WI38 (cell line): ENCODE measurements around the gene SDK2.

Experiments used
- H3K4me3 ChIP-seq: 2 replicates; pipeline ENCODE4 v1.5.1; 2011; ENCODE audit warnings: low read depth, mild to moderate bottlenecking, control low read depth, low read length
- CTCF ChIP-seq: IDR thresholded peaks from 2 replicates; pipeline ENCODE4 v1.5.1; 2012; ENCODE audit warnings: low read depth, mild to moderate bottlenecking, control low read depth, low read length

The SDK2 gene

GRCh38 chr17:73526952-73527351 is 117.3 kb downstream of the SDK2 start:
- H3K4me3 ChIP-seq, result no peak overlapping the region
- TF ChIP-seq CTCF, result no peak

GRCh38 chr17:73524941-73525679 is 119.1 kb downstream of the SDK2 start:
- TF ChIP-seq CTCF, result no peak
- no peak overlapping the region for H3K4me3 ChIP-seq

GRCh38 chr17:73522696-73523095 is 121.5 kb downstream of the SDK2 start:
- no peak overlapping the region for H3K4me3 ChIP-seq
- TF ChIP-seq CTCF, result no peak

GRCh38 chr17:73522107-73522506 is 122.1 kb downstream of the SDK2 start:
- no peak overlapping the region for H3K4me3 ChIP-seq
- no peak for TF ChIP-seq CTCF

- TF ChIP-seq CTCF, result no peak
- H3K4me3 ChIP-seq, result no peak overlapping the region
Observed at GRCh38 chr17:73521376-73521775, 122.9 kb downstream of the SDK2 start.

- no peak for TF ChIP-seq CTCF
- H3K4me3 ChIP-seq, result no peak overlapping the region
Observed at GRCh38 chr17:73520369-73520761, 123.9 kb downstream of the SDK2 start.

GRCh38 chr17:73519714-73520368 is 124.4 kb downstream of the SDK2 start:
- no peak overlapping the region for H3K4me3 ChIP-seq
- no peak for TF ChIP-seq CTCF
